ENCODE measurements around the gene HOXB1. TPM values are rescaled to one million over a fixed set of nuclear protein-coding genes. Genes with fewer than 3 reads are reported as not detected.
"Not testable (repeated sequence)": the region's sequence is repeated elsewhere in the genome, so short reads cannot be mapped to it uniquely, and the experiment has no call there.

Gene HOXB1
- total and polyA plus RNA-seq, 9 donors, result 0.13 TPM; not detected in 8

DNA sequence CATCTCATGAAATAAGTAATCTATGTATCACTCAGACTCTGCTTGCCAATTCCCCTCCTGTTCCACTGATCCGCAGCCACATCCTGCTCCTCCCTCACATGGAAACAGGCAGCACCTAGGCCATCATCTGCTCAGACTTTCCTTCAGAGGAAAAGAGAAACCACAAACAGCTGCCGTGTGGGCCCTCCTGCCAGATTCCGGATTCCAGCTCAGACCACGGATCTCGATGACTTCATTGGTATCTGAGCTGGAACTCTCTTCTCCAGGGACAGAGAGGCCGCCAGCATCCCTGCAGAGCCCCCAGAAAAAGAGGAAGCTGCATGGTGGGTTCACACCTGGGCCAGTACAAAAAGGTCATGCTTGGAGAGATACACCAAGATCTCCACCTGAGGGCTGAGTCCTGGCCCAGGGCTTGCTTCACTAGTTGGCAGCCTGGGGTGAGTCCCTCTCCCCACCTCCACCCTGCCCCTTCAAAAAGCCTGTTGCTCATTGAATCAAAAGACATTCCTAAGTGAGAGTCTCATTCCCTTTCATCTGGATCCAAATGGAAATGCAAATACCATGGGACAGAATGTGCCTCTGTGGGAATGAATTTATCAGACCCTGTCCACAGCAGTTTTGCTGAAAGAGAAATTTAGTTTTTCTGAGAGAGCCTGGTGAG is 47.2 kb downstream of the HOXB1 start:
- H3K9me3 ChIP-seq (replicated peaks; ENCODE audit: control insufficient read depth, low read depth, low read length), result no peaks in the 10 kb centered on the region
- WGBS (ENCODE audit: insufficient coverage), result 12% methylated on average over 6 of the region's 6 CpGs
- peak overlapping the region; percentile 3 for H3K27ac ChIP-seq (ENCODE audit: low read length)
- H3K4me1 ChIP-seq (ENCODE audit: control insufficient read depth, insufficient read depth, low read length), result peaks cover 6% of the 10 kb centered on the region
- no peak overlapping the region for H3K4me3 ChIP-seq (ENCODE audit: low read length)
- H3K27me3 ChIP-seq (ENCODE audit: control insufficient read depth, insufficient read depth, low read length), result peaks cover 11% of the 10 kb centered on the region
- DNase-seq, result peak; percentile 70
- H3K36me3 ChIP-seq (ENCODE audit: control insufficient read depth, insufficient read depth, low read length), result no peaks in the 10 kb centered on the region

DNA sequence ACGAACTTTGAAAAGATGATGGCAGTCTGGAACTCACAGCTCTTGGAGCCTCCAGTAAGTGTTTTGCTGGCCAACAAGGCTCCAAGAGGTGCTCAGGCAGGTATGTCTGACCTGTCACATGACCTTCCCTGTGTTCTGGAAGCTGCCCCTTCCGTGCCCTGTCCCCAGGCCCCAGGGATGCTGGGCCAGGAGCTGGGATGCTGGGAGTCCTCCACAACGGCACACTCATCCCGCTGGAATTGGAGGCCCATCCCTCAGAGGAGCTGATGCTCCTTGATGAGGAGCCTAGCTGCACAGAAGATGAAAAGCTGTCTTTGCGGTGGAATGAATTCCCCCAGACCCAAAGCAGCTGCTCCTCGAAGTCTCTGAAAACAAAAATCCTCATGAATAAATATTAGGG is 47.8 kb downstream of the HOXB1 start:
- Histone ChIP-seq H3K27ac (ENCODE audit: low read length) (peak overlapping the region; percentile 3), H3K27me3 (ENCODE audit: control insufficient read depth, insufficient read depth, low read length) (peaks cover 13% of the 10 kb centered on the region), H3K36me3 (ENCODE audit: control insufficient read depth, insufficient read depth, low read length) (no peaks in the 10 kb centered on the region), H3K4me1 (ENCODE audit: control insufficient read depth, insufficient read depth, low read length) (peaks cover 6% of the 10 kb centered on the region), H3K9me3 (replicated peaks; ENCODE audit: control insufficient read depth, low read depth, low read length) (no peaks in the 10 kb centered on the region), H3K4me3 (ENCODE audit: low read length) (no peak overlapping the region)
- WGBS (ENCODE audit: insufficient coverage), result 64% methylated on average over 4 of the region's 6 CpGs
- DNase-seq, result no peak

DNA sequence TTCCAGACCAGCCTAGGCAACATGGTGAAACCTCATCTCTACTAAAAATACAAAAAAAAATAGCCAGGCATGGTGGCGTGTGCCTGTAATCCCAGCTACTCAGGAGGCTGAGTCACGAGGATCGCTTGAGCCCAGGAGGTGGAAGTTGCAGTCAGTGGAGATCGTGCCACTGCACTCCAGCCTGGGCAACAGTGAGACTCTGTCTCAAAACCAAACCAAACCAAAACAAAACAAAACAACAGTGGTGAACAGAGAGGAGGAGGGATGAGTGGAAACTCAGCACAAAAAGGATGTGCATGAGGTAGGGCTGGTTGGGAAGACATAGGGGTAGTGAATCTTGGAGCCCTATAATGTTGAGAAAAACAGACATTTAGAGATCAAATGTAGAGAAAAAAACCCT is 48.5 kb downstream of the HOXB1 start:
- not testable (repeated sequence) for H3K4me1 ChIP-seq (ENCODE audit: control insufficient read depth, insufficient read depth, low read length); H3K36me3 ChIP-seq (ENCODE audit: control insufficient read depth, insufficient read depth, low read length); H3K27ac ChIP-seq (ENCODE audit: low read length); DNase-seq; H3K4me3 ChIP-seq (ENCODE audit: low read length); H3K9me3 ChIP-seq (replicated peaks; ENCODE audit: control insufficient read depth, low read depth, low read length)
- WGBS (ENCODE audit: insufficient coverage), result no CpG with 5 or more reads among the region's 4 CpGs
- H3K27me3 ChIP-seq (ENCODE audit: control insufficient read depth, insufficient read depth, low read length), result peaks cover 13% of the 10 kb centered on the region

- WGBS (ENCODE audit: insufficient coverage), result no CpG with 5 or more reads among the region's 2 CpGs
- Histone ChIP-seq H3K9me3 (replicated peaks; ENCODE audit: control insufficient read depth, low read depth, low read length) (no peaks in the 10 kb centered on the region), H3K4me3 (ENCODE audit: low read length) (no peak overlapping the region), H3K27ac (ENCODE audit: low read length) (no peak overlapping the region), H3K36me3 (ENCODE audit: control insufficient read depth, insufficient read depth, low read length) (no peaks in the 10 kb centered on the region), H3K27me3 (ENCODE audit: control insufficient read depth, insufficient read depth, low read length) (peaks cover 9% of the 10 kb centered on the region), H3K4me1 (ENCODE audit: control insufficient read depth, insufficient read depth, low read length) (peaks cover 6% of the 10 kb centered on the region)
- DNase-seq, result no peak
Observed at GRCh38 chr17:48479014-48479402, 51.8 kb downstream of the HOXB1 start.

Other genes with a start within 250 kb of the HOXB1 start
- 0.35 TPM for gene SKAP1, start 100.8 kb downstream of the HOXB1 start, total RNA-seq
- under 1 TPM in 7 of 8 donors, not detected in 1; 0.22 to 0.52 (median 0.38) TPM for gene SKAP1, start 100.8 kb downstream of the HOXB1 start, polyA plus RNA-seq (ENCODE audit: insufficient read depth in 1 of 8, insufficient read length in 8 of 8, low replicate concordance in 1 of 8)
- 2.7 TPM for gene HOXB2, start 14.1 kb upstream of the HOXB1 start, total RNA-seq
- 10 to 100 TPM in 4 of 8 donors, 1 to 10 TPM in 4; 5.1 to 14.2 (median 10.7) TPM for gene HOXB2, start 14.1 kb upstream of the HOXB1 start, polyA plus RNA-seq (ENCODE audit: insufficient read depth in 1 of 8, insufficient read length in 8 of 8, low replicate concordance in 1 of 8)
- 1.3 TPM for gene HOXB4, start 47.3 kb upstream of the HOXB1 start, total RNA-seq
- gene HOXB4, start 47.3 kb upstream of the HOXB1 start, polyA plus RNA-seq (ENCODE audit: insufficient read depth in 1 of 8, insufficient read length in 8 of 8, low replicate concordance in 1 of 8), result 1 to 10 TPM in 6 of 8 donors, under 1 TPM in 2; 0.53 to 1.7 (median 1.2) TPM
- gene HOXB3, start 59.2 kb upstream of the HOXB1 start, total RNA-seq, result 4.7 TPM
- gene HOXB3, start 59.2 kb upstream of the HOXB1 start, polyA plus RNA-seq (ENCODE audit: insufficient read depth in 1 of 8, insufficient read length in 8 of 8, low replicate concordance in 1 of 8), result 10 to 100 TPM in 4 of 8 donors, 1 to 10 TPM in 4; 3.1 to 14.6 (median 9.9) TPM
- 0.13 TPM for gene HOXB5, start 62.8 kb upstream of the HOXB1 start, total RNA-seq
- gene HOXB5, start 62.8 kb upstream of the HOXB1 start, polyA plus RNA-seq (ENCODE audit: insufficient read depth in 1 of 8, insufficient read length in 8 of 8, low replicate concordance in 1 of 8), result 1 to 10 TPM in 1 of 8 donors, under 1 TPM in 7; 0.21 to 2.7 (median 0.56) TPM
- 0.84 TPM for gene HOXB6, start 74.0 kb upstream of the HOXB1 start, total RNA-seq
- 1 to 10 TPM in 6 of 8 donors, under 1 TPM in 2; 0.88 to 1.7 (median 1.3) TPM for gene HOXB6, start 74.0 kb upstream of the HOXB1 start, polyA plus RNA-seq (ENCODE audit: insufficient read depth in 1 of 8, insufficient read length in 8 of 8, low replicate concordance in 1 of 8)
- gene HOXB7, start 80.0 kb upstream of the HOXB1 start, total RNA-seq, result 2.3 TPM
- gene HOXB7, start 80.0 kb upstream of the HOXB1 start, polyA plus RNA-seq (ENCODE audit: insufficient read depth in 1 of 8, insufficient read length in 8 of 8, low replicate concordance in 1 of 8), result 1 to 10 TPM; 3.5 to 4.7 (median 3.8) TPM
- 0.04 TPM for gene HOXB8, start 84.3 kb upstream of the HOXB1 start, total RNA-seq
- under 1 TPM in 7 of 8 donors, not detected in 1; 0.11 to 0.46 (median 0.30) TPM for gene HOXB8, start 84.3 kb upstream of the HOXB1 start, polyA plus RNA-seq (ENCODE audit: insufficient read depth in 1 of 8, insufficient read length in 8 of 8, low replicate concordance in 1 of 8)
- gene HOXB9, start 95.3 kb upstream of the HOXB1 start, total RNA-seq, result 0.31 TPM
- 1 to 10 TPM in 3 of 8 donors, under 1 TPM in 5; 0.36 to 1.3 (median 0.72) TPM for gene HOXB9, start 95.3 kb upstream of the HOXB1 start, polyA plus RNA-seq (ENCODE audit: insufficient read depth in 1 of 8, insufficient read length in 8 of 8, low replicate concordance in 1 of 8)
- gene PRAC1, start 191.5 kb upstream of the HOXB1 start, total RNA-seq, result not detected
- not detected for gene PRAC1, start 191.5 kb upstream of the HOXB1 start, polyA plus RNA-seq (ENCODE audit: insufficient read depth in 1 of 8, insufficient read length in 8 of 8, low replicate concordance in 1 of 8)
- not detected for gene PRAC2, start 192.2 kb upstream of the HOXB1 start, total RNA-seq
- not detected for gene PRAC2, start 192.2 kb upstream of the HOXB1 start, polyA plus RNA-seq (ENCODE audit: insufficient read depth in 1 of 8, insufficient read length in 8 of 8, low replicate concordance in 1 of 8)
- gene HOXB13, start 197.7 kb upstream of the HOXB1 start, total RNA-seq, result under 0.01 TPM
- gene HOXB13, start 197.7 kb upstream of the HOXB1 start, polyA plus RNA-seq (ENCODE audit: insufficient read depth in 1 of 8, insufficient read length in 8 of 8, low replicate concordance in 1 of 8), result under 1 TPM in 1 of 8 donors, not detected in 7; 0.06 TPM